IMR-90 (cell line): Measurements from ENCODE around the gene ZNRF3. TPM values are rescaled to one million over a fixed set of nuclear protein-coding genes. Genes with fewer than 3 reads are reported as not detected.

Source experiments
- ATAC-seq: fragments of 200-7000 bp; cut with Tn5 transposase; 2 replicates; pipeline ENCODE4 v1.9.1; 2020; ENCODE audit warnings: low read depth, mild to moderate bottlenecking, moderate library complexity
- BruUV-seq: library from RNA; stranded (reverse); fragments of 400-500 nt; replicated peaks from 2 replicates; lab custom pipeline; 2021; lab: Mats Ljungman, UMichigan
- CTCF ChIA-PET: fragments of 300-600 bp; formaldehyde crosslinking; extraction: SDS; loops from one replicate; lab custom pipeline; 2021; ENCODE audit warnings: antibody characterized with exemption; lab: Yijun Ruan, JAX
- POLR2A ChIA-PET: fragments of 300-600 bp; sonication (Branson Sonifier 250); formaldehyde crosslinking; loops from one replicate; lab custom pipeline; 2022; ENCODE audit warnings: antibody characterized with exemption; ENCODE audit not compliant: unreplicated experiment; lab: Charles Lee
- DNase-seq: peaks from one replicate; pipeline ENCODE4 v3.0.0; 2013
- H2AFZ ChIP-seq: replicated peaks from 2 replicates; pipeline ENCODE3; 2013; ENCODE audit warnings: low read length, mild to moderate bottlenecking; ENCODE audit not compliant: poor library complexity
- H2AK5ac ChIP-seq: 2 replicates; pipeline ENCODE4 v1.6.1; 2013; ENCODE audit warnings: low read depth, low read length, inconsistent platforms
- H2AK9ac ChIP-seq: replicated peaks from 2 replicates; pipeline ENCODE3; 2013; ENCODE audit warnings: mild to moderate bottlenecking, low read depth, low read length, moderate library complexity; ENCODE audit not compliant: poor library complexity
- H2BK120ac ChIP-seq: 2 replicates; pipeline ENCODE4 v1.6.1; 2013; ENCODE audit warnings: low read depth, low read length, inconsistent platforms
- H2BK15ac ChIP-seq: 3 replicates; pipeline ENCODE4 v1.6.1; 2013; ENCODE audit warnings: low read depth, low read length, inconsistent platforms
- H2BK20ac ChIP-seq: 2 replicates; pipeline ENCODE4 v1.6.1; 2013; ENCODE audit warnings: low read depth, mild to moderate bottlenecking, inconsistent platforms, low read length, moderate library complexity
- H2BK5ac ChIP-seq: 2 replicates; pipeline ENCODE4 v1.6.1; 2013; ENCODE audit warnings: mild to moderate bottlenecking, low read depth, low read length, inconsistent platforms; ENCODE audit not compliant: poor library complexity, severe bottlenecking
- H3K14ac ChIP-seq: replicated peaks from 2 replicates; pipeline ENCODE4 v1.6.1; 2013; ENCODE audit warnings: low read depth, low read length, inconsistent platforms
- H3K18ac ChIP-seq: 2 replicates; pipeline ENCODE4 v1.6.1; 2013; ENCODE audit warnings: low read depth, low read length, control low read depth
- H3K23ac ChIP-seq: 2 replicates; pipeline ENCODE4 v1.6.1; 2013; ENCODE audit warnings: low read depth, low read length, inconsistent platforms
- H3K27ac ChIP-seq: 2 replicates; pipeline ENCODE4 v1.5.1; 2013; ENCODE audit warnings: mild to moderate bottlenecking, control low read depth, low read length; ENCODE audit not compliant: insufficient read depth
- H3K27me3 ChIP-seq: 2 replicates; pipeline ENCODE4 v1.6.1; 2013; ENCODE audit warnings: low read length; ENCODE audit not compliant: control insufficient read depth, insufficient read depth
- H3K36me3 ChIP-seq: 2 replicates; pipeline ENCODE4 v1.6.1; 2013; ENCODE audit warnings: low read length, mixed read lengths; ENCODE audit not compliant: control insufficient read depth, insufficient read depth
- H3K4ac ChIP-seq: 2 replicates; pipeline ENCODE4 v1.6.1; 2013; ENCODE audit warnings: low read depth, low read length, inconsistent platforms
- H3K4me1 ChIP-seq: 2 replicates; pipeline ENCODE4 v1.6.1; 2013; ENCODE audit warnings: low read length, mixed read lengths; ENCODE audit not compliant: control insufficient read depth, insufficient read depth
- H3K4me2 ChIP-seq: 2 replicates; pipeline ENCODE4 v1.6.1; 2013; ENCODE audit warnings: low read depth, mild to moderate bottlenecking, control low read depth, low read length, moderate library complexity
- H3K4me3 ChIP-seq: 2 replicates; pipeline ENCODE4 v1.5.1; 2013; ENCODE audit warnings: low read depth, mild to moderate bottlenecking, control low read depth, low read length, moderate library complexity; ENCODE audit not compliant: insufficient read depth
- H3K56ac ChIP-seq: 2 replicates; pipeline ENCODE4 v1.6.1; 2013; ENCODE audit warnings: low read length, inconsistent platforms; ENCODE audit not compliant: insufficient read depth; ENCODE audit errors: extremely low read depth
- H3K79me1 ChIP-seq, 2 experiments: 2 replicates each; pipeline ENCODE4 v1.6.1; 2013; ENCODE audit warnings: low read length in 2 of 2, inconsistent platforms in 1 of 2, low read depth in 1 of 2
- H3K9ac ChIP-seq: 2 replicates; pipeline ENCODE4 v1.6.1; 2013; ENCODE audit warnings: low read depth, low read length, control low read depth
- H3K9me1 ChIP-seq: 2 replicates; pipeline ENCODE4 v1.6.1; 2013; ENCODE audit warnings: low read length, inconsistent platforms; ENCODE audit not compliant: insufficient read depth
- H3K9me3 ChIP-seq: 2 replicates; pipeline ENCODE4 v1.6.1; 2013; ENCODE audit warnings: low read length; ENCODE audit not compliant: control insufficient read depth, insufficient read depth
- H4K20me1 ChIP-seq: 2 replicates; pipeline ENCODE4 v1.6.1; 2013; ENCODE audit warnings: low read length, inconsistent platforms; ENCODE audit not compliant: insufficient read depth
- H4K5ac ChIP-seq: 2 replicates; pipeline ENCODE4 v1.6.1; 2013; ENCODE audit warnings: mild to moderate bottlenecking, low read depth, low read length, control low read depth
- H4K8ac ChIP-seq, 2 experiments: 2 replicates each; pipeline ENCODE4 v1.6.1; 2013; ENCODE audit warnings: low read depth in 2 of 2, low read length in 2 of 2, control low read depth in 1 of 2, inconsistent platforms in 1 of 2
- H4K91ac ChIP-seq: 2 replicates; pipeline ENCODE4 v1.6.1; 2013; ENCODE audit warnings: low read depth, low read length, inconsistent platforms; ENCODE audit not compliant: insufficient read depth
- CHD1 ChIP-seq: IDR thresholded peaks from 2 replicates; pipeline ENCODE4 v1.6.1; 2012; ENCODE audit warnings: low read depth, low read length, improper control_type of control experiment
- FOS ChIP-seq: fragments of 150-350 bp; IDR thresholded peaks from 2 replicates; pipeline ENCODE4 v1.6.1; 2016; ENCODE audit warnings: low read depth, low read length
- MXI1 ChIP-seq: IDR thresholded peaks from 2 replicates; pipeline ENCODE4 v1.6.1; 2012; ENCODE audit warnings: low read depth, mild to moderate bottlenecking, low read length, moderate library complexity, borderline replicate concordance
- NFE2L2 ChIP-seq: fragments of 150-350 bp; IDR thresholded peaks from 2 replicates; pipeline ENCODE4 v1.6.1; 2016; ENCODE audit warnings: low read depth, mild to moderate bottlenecking, low read length
- WGBS, 2 experiments: methylation state at CpG; one replicate each; pipeline versions ENCODE4 v1.1.5 to v1.1.7; 2013; ENCODE audit warnings: missing lambda C conversion rate in 2 of 2; ENCODE audit not compliant: insufficient read length in 1 of 2; ENCODE audit errors: extremely low coverage in 2 of 2; 5-methylcytosine and 5-hydroxymethylcytosine counted together
- dilution Hi-C: fragments of 300-500 bp; cut with HindIII; formaldehyde crosslinking; loops from one replicate; pipeline ENCODE4 v1.14.3; 2018; ENCODE audit warnings: low sequenced_read_pairs; ENCODE audit not compliant: unreplicated experiment
- in situ Hi-C: fragments of 300-500 bp; cut with MboI; formaldehyde crosslinking; loops from 3 replicates; pipeline ENCODE4 v1.14.3; 2019; ENCODE audit warnings: low sequenced_read_pairs, inconsistent platforms, mixed read lengths
- intact Hi-C: fragments of 100-400 bp; cut with micrococcal nuclease; formaldehyde crosslinking; loops from 2 replicates; pipeline ENCODE4 v1.10.0; 2022
- polyA plus RNA-seq, 3 experiments: library from polyadenylated mRNA; depleted of rRNA; stranded (reverse); fragments of >200 nt; gene quantifications; 2 replicates each; pipeline ENCODE4 v1.2.3, GENCODE V29; 2012; ENCODE audit warnings: low replicate concordance in 1 of 3
- total RNA-seq: library from RNA; depleted of rRNA; stranded (reverse); fragments of >200 nt; gene quantifications from 2 replicates; pipeline ENCODE4 v1.2.3, GENCODE V29; 2012

Gene ZNRF3
- total and polyA plus RNA-seq, 2 of the 4 experiments (the other 2 are of a cell fraction), result 1.4 to 2.4 TPM

DNA sequence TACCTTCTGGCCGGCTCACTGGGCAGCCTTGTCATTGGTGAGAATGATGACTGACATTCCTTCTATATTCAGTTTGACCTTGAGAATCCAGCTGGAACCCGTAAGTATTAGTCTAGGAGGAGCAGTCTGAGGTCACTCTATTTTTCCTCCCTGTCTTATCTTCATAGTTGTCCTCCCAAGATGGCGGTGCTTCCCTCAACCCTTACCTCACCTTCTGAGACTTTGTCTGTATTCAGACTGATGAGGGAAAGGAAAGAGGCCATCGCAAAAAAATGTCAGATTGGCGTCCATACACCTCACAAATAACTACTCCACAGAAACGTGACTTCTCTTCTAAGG is 195.5 kb downstream of the ZNRF3 start:
- TF ChIP-seq CHD1, result no peak
- TF ChIP-seq NFE2L2, result no peak
- TF ChIP-seq FOS, result no peak
- TF ChIP-seq MXI1, result no peak
- Histone ChIP-seq H2AK9ac (no peak overlapping the region), H3K56ac (no peak overlapping the region), H3K4me1 (no peaks in the 10 kb centered on the region), H4K5ac (no peak overlapping the region), H3K18ac (no peak overlapping the region), H4K91ac (no peak overlapping the region), H3K9me1 (no peaks in the 10 kb centered on the region), H2BK20ac (no peak overlapping the region), H2BK15ac (no peak overlapping the region), H2BK120ac (no peak overlapping the region), H3K9ac (no peak overlapping the region), H2AK5ac (no peak overlapping the region), H4K8ac (no peak overlapping the region), H3K9me3 (no peaks in the 10 kb centered on the region), H3K79me1 (no peaks in the 10 kb centered on the region), H3K4ac (no peak overlapping the region), H3K27me3 (no peaks in the 10 kb centered on the region; the same call in 1 of the 2 replicates), H3K36me3 (no peaks in the 10 kb centered on the region), H4K20me1 (no peaks in the 10 kb centered on the region), H2BK5ac (no peak overlapping the region), H3K14ac (no peak overlapping the region), H2AFZ (no peak overlapping the region), H3K4me2 (no peak overlapping the region), H3K23ac (no peak overlapping the region), H3K4me3 (no peak overlapping the region), H3K27ac (no peak overlapping the region)
- dilution Hi-C loops, result no loop called here
- ATAC-seq, result no peak
- in situ Hi-C loops, result no loop called here
- POLR2A ChIA-PET, result no interaction called here
- intact Hi-C loops, result no loop called here
- WGBS, 2 experiments, result no CpG with 5 or more reads among the region's 6 CpGs
- BruUV-seq, result no TSS peak
- CTCF ChIA-PET, result interaction anchor here (0.7 to 0.9 kb wide), 3 partner anchors 9 to 11 kb away, joined by 3 to 6 read pairs (median 3); no protein-coding TSS in a partner anchor
- DNase-seq, result no peak
